Activated CD4-positive, alpha-beta T cell treated with anti-CD3 and anti-CD28 coated beads, Interleukin-2, amount 50 U/mL, for 4 hours (primary cell): Measurements from ENCODE around the gene SMAD9.
A peak's percentile ranks its signal among the peaks of the same experiment; 100 is the strongest.

Source experiments
- DNase-seq, 2 experiments: peaks; one replicate each; pipeline ENCODE4 v3.0.0-alpha.2; 2020

The SMAD9 gene

GRCh38 chr13:36862002-36862685, 57.9 kb downstream of the SMAD9 start:
- no peak for DNase-seq

- DNase-seq: no peak
Observed at GRCh38 chr13:36859259-36859658, 60.8 kb downstream of the SMAD9 start.

GRCh38 chr13:36858290-36858689, 61.7 kb downstream of the SMAD9 start:
- no peak for DNase-seq

GRCh38 chr13:36857253-36857652, 62.8 kb downstream of the SMAD9 start:
- DNase-seq: no peak

GRCh38 chr13:36850790-36851438, 69.1 kb downstream of the SMAD9 start:
- no peak for DNase-seq

GRCh38 chr13:36848199-36848982, 71.6 kb downstream of the SMAD9 start:
- DNase-seq: peak in 1 of 2 experiments; percentile 1

- no peak for DNase-seq
Observed at GRCh38 chr13:36847606-36848005, 72.4 kb downstream of the SMAD9 start.

GRCh38 chr13:36841391-36841790, 78.6 kb downstream of the SMAD9 start:
- no peak for DNase-seq

- DNase-seq: no peak
Observed at GRCh38 chr13:36840718-36841250, 79.3 kb downstream of the SMAD9 start.

- DNase-seq: no peak
Observed at GRCh38 chr13:36839981-36840380, 80.1 kb downstream of the SMAD9 start.

- no peak for DNase-seq
Observed at GRCh38 chr13:36839281-36839680, 80.8 kb downstream of the SMAD9 start.

GRCh38 chr13:36837354-36838092, 82.5 kb downstream of the SMAD9 start:
- no peak for DNase-seq

GRCh38 chr13:36834299-36834698, 85.7 kb downstream of the SMAD9 start:
- no peak for DNase-seq

- DNase-seq: no peak
Observed at GRCh38 chr13:36831291-36831690, 88.7 kb downstream of the SMAD9 start.

- DNase-seq: no peak
Observed at GRCh38 chr13:36829753-36830152, 90.3 kb downstream of the SMAD9 start.

GRCh38 chr13:36822785-36823184, 97.3 kb downstream of the SMAD9 start:
- no peak for DNase-seq

GRCh38 chr13:36820222-36820621, 99.8 kb downstream of the SMAD9 start:
- no peak for DNase-seq

GRCh38 chr13:36819739-36820090, 100.3 kb downstream of the SMAD9 start:
- DNase-seq: no peak

- peak; percentile 85 to 87 for DNase-seq
Observed at GRCh38 chr13:36818804-36819738, 101.0 kb downstream of the SMAD9 start, which contains the start of gene RFXAP. TSS of gene RFXAP (plus strand) at chr13:36819222. CDS start at chr13:36819358, 136 bp downstream.

GRCh38 chr13:36817996-36818803, 101.8 kb downstream of the SMAD9 start:
- DNase-seq: no peak

- DNase-seq: no peak
Observed at GRCh38 chr13:36815062-36815461, 105.0 kb downstream of the SMAD9 start.
